A549 treated with RU486 at 1 μM for 4 hours (cell line): ENCODE data around the gene KIAA0513. TPM values are rescaled to one million over a fixed set of nuclear protein-coding genes. Genes with fewer than 3 reads are reported as not detected.

Experiments
- total RNA-seq: library from RNA; stranded (reverse); fragments of 200-300 nt; extraction: Qiagen RNA extraction; gene quantifications from 5 replicates; pipeline ENCODE4 v1.2.3, GENCODE V29; 2022; ENCODE audit warnings: low read depth

Gene KIAA0513, protein sequence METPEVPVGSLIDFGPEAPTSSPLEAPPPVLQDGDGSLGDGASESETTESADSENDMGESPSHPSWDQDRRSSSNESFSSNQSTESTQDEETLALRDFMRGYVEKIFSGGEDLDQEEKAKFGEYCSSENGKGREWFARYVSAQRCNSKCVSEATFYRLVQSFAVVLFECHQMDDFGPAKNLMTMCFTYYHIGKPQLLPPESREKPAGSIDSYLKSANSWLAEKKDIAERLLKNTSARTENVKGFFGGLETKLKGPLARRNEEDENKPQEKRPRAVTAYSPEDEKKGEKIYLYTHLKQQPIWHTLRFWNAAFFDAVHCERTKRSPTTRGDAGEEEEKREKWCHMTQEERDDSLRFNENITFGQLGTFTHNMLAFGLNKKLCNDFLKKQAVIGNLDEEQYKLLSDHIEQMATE
- 1.3 to 2.2 TPM (median 2.0 TPM) in 5 replicates for total RNA-seq

DNA sequence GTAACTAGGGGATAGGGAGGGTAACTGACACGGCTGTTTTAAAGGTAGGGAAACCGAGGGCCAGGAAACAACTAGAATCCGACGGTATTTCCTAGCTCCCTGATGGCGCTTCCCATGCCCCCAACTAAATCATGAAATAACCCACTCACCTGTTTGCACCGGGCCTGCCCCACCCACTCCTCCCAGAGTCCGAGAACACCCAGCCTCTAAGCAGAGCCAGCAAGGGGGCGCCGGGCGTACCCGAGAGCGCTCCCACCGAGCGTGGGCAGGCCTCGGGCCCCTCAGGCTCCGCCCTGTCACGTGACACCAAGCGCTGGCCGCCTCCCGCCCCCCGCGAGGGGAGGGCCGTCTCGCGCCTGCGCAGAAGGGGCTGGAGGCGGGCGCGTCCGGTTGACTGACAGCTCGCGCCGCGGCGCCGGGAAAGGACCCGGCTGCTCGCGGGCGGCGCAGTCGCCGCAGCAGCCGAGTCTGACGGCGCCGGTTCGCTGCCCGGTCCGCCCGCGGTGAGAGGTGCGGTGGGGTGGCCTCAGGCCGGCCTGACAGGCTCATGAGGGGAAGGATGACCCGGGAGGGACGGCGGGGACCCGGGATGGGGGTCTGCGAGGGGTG lies at the start of gene KIAA0513:
Gene KIAA0513 (plus strand): TSS at position 447 of the 609 bp plus-strand sequence. CDS start 39,277 bp downstream, outside the sequence.

DNA sequence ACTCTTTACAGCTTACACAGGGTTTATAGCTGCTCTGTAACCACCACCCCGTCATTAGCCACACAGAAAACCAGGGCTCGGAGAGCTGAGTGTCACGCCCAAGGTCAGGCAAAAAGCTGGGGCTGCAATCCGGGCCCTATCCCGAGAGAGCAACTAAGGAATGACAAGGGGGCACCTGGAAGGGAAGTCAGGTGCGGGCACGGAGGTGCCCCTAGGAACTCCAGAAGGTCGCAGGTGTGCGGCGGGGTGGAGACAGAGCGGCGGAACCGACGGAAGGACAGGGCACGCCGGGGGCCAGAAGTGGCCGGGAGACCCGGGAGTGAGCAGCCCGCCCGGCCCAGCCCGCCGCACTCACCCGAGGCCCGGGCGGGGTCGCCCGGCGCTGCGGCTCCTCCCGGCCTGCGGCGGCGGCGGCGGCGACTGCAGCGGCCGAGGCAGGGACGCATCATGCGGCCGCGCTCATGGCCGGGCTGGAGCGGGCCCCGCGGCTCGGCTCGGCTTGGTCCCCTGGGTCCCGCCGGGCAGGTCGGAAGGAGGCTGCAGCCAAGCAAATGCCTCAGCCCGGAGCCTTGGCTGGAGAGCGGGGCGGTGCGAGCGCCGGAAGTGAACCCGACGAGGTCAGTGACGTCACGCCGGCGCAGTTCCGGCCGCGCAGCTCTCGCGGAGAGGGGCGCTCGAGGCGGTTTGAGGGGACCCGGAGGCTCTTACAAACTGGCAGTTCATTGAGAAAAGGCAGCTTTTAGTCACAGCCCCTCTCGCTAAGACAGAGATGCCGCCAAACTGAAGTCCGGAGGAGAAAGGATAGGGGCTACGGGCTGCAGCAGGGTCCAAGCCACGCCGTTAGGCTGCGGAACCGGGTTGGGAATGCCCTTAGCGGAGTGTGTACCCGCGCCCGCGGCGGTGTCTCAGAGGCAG lies 16.4 kb upstream of the KIAA0513 start, which contains the start of gene ZDHHC7:
Gene ZDHHC7 (minus strand): TSS at position 605 of the 915 bp plus-strand sequence. CDS start 20,917 bp downstream, outside the sequence.

DNA sequence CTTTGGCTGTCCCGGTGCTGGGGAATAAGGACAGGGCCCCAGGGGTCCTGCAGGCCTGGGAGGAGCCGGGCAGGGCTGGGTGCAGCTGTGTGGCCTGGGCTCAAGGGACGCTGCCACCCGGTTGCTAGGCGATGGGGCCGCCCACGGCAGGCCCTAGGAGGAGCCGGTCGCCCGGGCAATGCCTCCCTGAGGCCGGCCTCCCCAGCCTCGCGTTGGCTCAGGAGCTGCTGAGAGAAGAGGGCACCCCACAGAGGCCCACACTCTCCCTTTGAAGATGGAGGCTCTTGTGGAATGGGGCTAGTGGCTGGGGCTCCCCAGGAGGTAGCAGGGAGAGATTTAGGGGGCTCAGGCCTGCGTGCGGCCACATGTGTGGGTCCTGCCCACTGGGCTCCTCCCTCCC lies 84.8 kb downstream of the KIAA0513 start, which contains the start of gene CIBAR2:
Gene CIBAR2 (minus strand): TSS at position 109 of the 400 bp plus-strand sequence. CDS start 120 bp downstream, outside the sequence.

Other genes with a start within 250 kb of the KIAA0513 start
- gene CRISPLD2, start 207.8 kb upstream of the KIAA0513 start, total RNA-seq, result 2.7 to 3.8 TPM (median 3.5 TPM) in 5 replicates
- gene ZDHHC7, start 16.3 kb upstream of the KIAA0513 start, total RNA-seq, result 53.1 to 68.2 TPM (median 64.5 TPM) in 5 replicates
- gene CIBAR2, start 84.7 kb downstream of the KIAA0513 start, total RNA-seq, result 0.10 TPM in 1 of 5 replicates, not detected in the others